Measurements from ENCODE around the gene CBX8. TPM values are rescaled to one million over a fixed set of nuclear protein-coding genes. Genes with fewer than 3 reads are reported as not detected.

CBX8 gene
- total RNA-seq, 4 donors from 2014 or later, result 1.9 to 4.7 (median 4.2) TPM

GRCh38 chr17:79789943-79790804 lies 6.7 kb downstream of the CBX8 start:
- 5 to 9% methylated on average over 33 to 56 of the region's 74 CpGs for WGBS, 2 donors
- intact Hi-C loops (cut with DNase I; ENCODE audit: low total_unique reads), result no loop called here
- DNase-seq (ENCODE audit: low spot score in 2 of 2), result no peak
- H3K4me3 ChIP-seq (ENCODE audit: low read depth, poor library complexity, severe bottlenecking), result no peak overlapping the region
- TF ChIP-seq CTCF (IDR thresholded peaks at IDR 0.05) (no peak), POLR2A (IDR thresholded peaks at IDR 0.05) (no peak)

GRCh38 chr17:79788989-79789942 lies 7.6 kb downstream of the CBX8 start:
- DNase-seq (ENCODE audit: low spot score in 2 of 2), result no peak
- 44 to 47% methylated on average over 37 to 42 of the region's 52 CpGs for WGBS, 2 donors
- intact Hi-C loops (cut with DNase I; ENCODE audit: low total_unique reads), result no loop called here
- no peak overlapping the region for H3K4me3 ChIP-seq (ENCODE audit: low read depth, poor library complexity, severe bottlenecking)
- no peak for TF ChIP-seq CTCF (IDR thresholded peaks at IDR 0.05)

GRCh38 chr17:79788455-79788854 lies 8.4 kb downstream of the CBX8 start:
- WGBS, 2 donors, result 71 to 79% methylated on average over 5 of the region's 5 CpGs
- no peak for TF ChIP-seq POLR2A (IDR thresholded peaks at IDR 0.05)
- TF ChIP-seq CTCF (IDR thresholded peaks at IDR 0.05), result no peak
- intact Hi-C loops (cut with DNase I; ENCODE audit: low total_unique reads), result no loop called here
- H3K4me3 ChIP-seq (ENCODE audit: low read depth, poor library complexity, severe bottlenecking), result no peak overlapping the region
- DNase-seq (ENCODE audit: low spot score in 2 of 2), result no peak

- no peak for TF ChIP-seq POLR2A (IDR thresholded peaks at IDR 0.05)
- TF ChIP-seq CTCF (IDR thresholded peaks at IDR 0.05), result no peak
- WGBS, 2 donors, result 54 to 71% methylated on average over 10 to 12 of the region's 12 CpGs
- DNase-seq (ENCODE audit: low spot score in 2 of 2), result no peak
- H3K4me3 ChIP-seq (ENCODE audit: low read depth, poor library complexity, severe bottlenecking), result no peak overlapping the region
- intact Hi-C loops (cut with DNase I; ENCODE audit: low total_unique reads), result no loop called here
These were observed 9.8 kb downstream of the CBX8 start for GRCh38 chr17:79786930-79787643.

- no peak for TF ChIP-seq POLR2A (IDR thresholded peaks at IDR 0.05)
- TF ChIP-seq CTCF (IDR thresholded peaks at IDR 0.05), result no peak
- intact Hi-C loops (cut with DNase I; ENCODE audit: low total_unique reads), result no loop called here
- no peak for DNase-seq (ENCODE audit: low spot score in 2 of 2)
- no peak overlapping the region for H3K4me3 ChIP-seq (ENCODE audit: low read depth, poor library complexity, severe bottlenecking)
- 90% methylated on average over 13 to 15 of the region's 15 CpGs for WGBS, 2 donors
These were observed 10.7 kb downstream of the CBX8 start for GRCh38 chr17:79785900-79786810.

All from lower leg skin (tissue), 4 donors.